ENCODE measurements around the gene ADGRE2.
A peak's percentile ranks its signal among the peaks of the same experiment; 100 is the strongest.
"Not testable (repeated sequence)": the region's sequence is repeated elsewhere in the genome, so short reads cannot be mapped to it uniquely, and the experiment has no call there.

The ADGRE2 gene

GRCh38 chr19:14777645-14778044, 715 bp downstream of the ADGRE2 start:
- not testable (repeated sequence) for DNase-seq

GRCh38 chr19:14775869-14776586, 2.3 kb downstream of the ADGRE2 start:
- peak in 1 of 2 donors; percentile 20 for DNase-seq

- DNase-seq: not testable (repeated sequence)
Observed at GRCh38 chr19:14775326-14775725, 3.0 kb downstream of the ADGRE2 start.

GRCh38 chr19:14774373-14774772, 4.0 kb downstream of the ADGRE2 start:
- DNase-seq: no peak

GRCh38 chr19:14773722-14774121, 4.6 kb downstream of the ADGRE2 start:
- DNase-seq: not testable (repeated sequence)

- no peak for DNase-seq
Observed at GRCh38 chr19:14772995-14773394, 5.4 kb downstream of the ADGRE2 start.

- no peak for DNase-seq
Observed at GRCh38 chr19:14772467-14772866, 5.9 kb downstream of the ADGRE2 start.

GRCh38 chr19:14770944-14771839, 7.2 kb downstream of the ADGRE2 start:
- DNase-seq: no peak

GRCh38 chr19:14770136-14770535, 8.2 kb downstream of the ADGRE2 start:
- no peak for DNase-seq

- no peak for DNase-seq
Observed at GRCh38 chr19:14769201-14769600, 9.2 kb downstream of the ADGRE2 start.

- no peak for DNase-seq
Observed at GRCh38 chr19:14768001-14768400, 10.4 kb downstream of the ADGRE2 start.

- no peak for DNase-seq
Observed at GRCh38 chr19:14767466-14767971, 10.8 kb downstream of the ADGRE2 start.

- DNase-seq: not testable (repeated sequence)
Observed at GRCh38 chr19:14765841-14766240, 12.5 kb downstream of the ADGRE2 start.

GRCh38 chr19:14765403-14765802, 13.0 kb downstream of the ADGRE2 start:
- DNase-seq: not testable (repeated sequence)

GRCh38 chr19:14764401-14764800, 14.0 kb downstream of the ADGRE2 start:
- no peak for DNase-seq

GRCh38 chr19:14763497-14764145, 14.7 kb downstream of the ADGRE2 start:
- no peak for DNase-seq

- DNase-seq: no peak
Observed at GRCh38 chr19:14762111-14762510, 16.2 kb downstream of the ADGRE2 start.

- DNase-seq: no peak
Observed at GRCh38 chr19:14761607-14762006, 16.8 kb downstream of the ADGRE2 start.

GRCh38 chr19:14758816-14759215, 19.5 kb downstream of the ADGRE2 start:
- DNase-seq: no peak

- DNase-seq: no peak
Observed at GRCh38 chr19:14748601-14749000, 29.8 kb downstream of the ADGRE2 start.

GRCh38 chr19:14746886-14747285, 31.5 kb downstream of the ADGRE2 start:
- no peak for DNase-seq

GRCh38 chr19:14735915-14736314, 42.4 kb downstream of the ADGRE2 start:
- DNase-seq: no peak

GRCh38 chr19:14733574-14733973, 44.8 kb downstream of the ADGRE2 start:
- DNase-seq: no peak
